Measurements from ENCODE around the gene PRDM2.

GRCh38 chr1:13792419-13792818, 92.4 kb downstream of the PRDM2 start:
- TF ChIP-seq EZH2phosphoT487 (conservative IDR thresholded peaks at IDR 0.05; ENCODE audit: low read length) (no peak), CTCF (IDR thresholded peaks at IDR 0.05; ENCODE audit: insufficient read depth, low read length, poor library complexity, severe bottlenecking) (no peak)

All from SU-DHL-6 (cell line).